Neuronal stem cell (in vitro differentiated cells): Measurements from ENCODE around the gene DPH5.

Experiments
- DNase-seq: peaks from one replicate; pipeline ENCODE4 v3.0.0-alpha.2; 2013; ENCODE audit warnings: low spot score
- H2AFZ ChIP-seq: one replicate; pipeline ENCODE4 v1.6.1; 2013; ENCODE audit warnings: mild to moderate bottlenecking, low read length, inconsistent platforms
- H2AK5ac ChIP-seq: 2 replicates; pipeline ENCODE4 v1.6.1; 2013; ENCODE audit warnings: low read depth, mild to moderate bottlenecking, inconsistent platforms, low read length, moderate library complexity, mixed read lengths
- H2BK120ac ChIP-seq: 2 replicates; pipeline ENCODE4 v1.6.1; 2013; ENCODE audit warnings: low read depth, mild to moderate bottlenecking, inconsistent platforms, low read length, moderate library complexity, mixed read lengths
- H2BK12ac ChIP-seq: one replicate; pipeline ENCODE4 v1.6.1; 2013; ENCODE audit warnings: low read length, inconsistent platforms
- H2BK15ac ChIP-seq: 2 replicates; pipeline ENCODE4 v1.6.1; 2013; ENCODE audit warnings: mild to moderate bottlenecking, low read length, inconsistent platforms, mixed read lengths
- H2BK5ac ChIP-seq: one replicate; pipeline ENCODE4 v1.6.1; 2013; ENCODE audit warnings: inconsistent platforms, mild to moderate bottlenecking, low read length, moderate library complexity
- H3K14ac ChIP-seq: one replicate; pipeline ENCODE4 v1.6.1; 2013; ENCODE audit warnings: low read length, inconsistent platforms
- H3K18ac ChIP-seq: 2 replicates; pipeline ENCODE4 v1.6.1; 2013; ENCODE audit warnings: low read length, inconsistent platforms
- H3K23ac ChIP-seq: 2 replicates; pipeline ENCODE4 v1.6.1; 2013; ENCODE audit warnings: low read depth, mild to moderate bottlenecking, mixed read lengths, low read length, inconsistent platforms; ENCODE audit not compliant: poor library complexity
- H3K27ac ChIP-seq: replicated peaks from 3 replicates; pipeline ENCODE4 v1.5.1; 2013; ENCODE audit warnings: low read length, inconsistent platforms
- H3K27me3 ChIP-seq, 3 experiments: 2 replicates each; pipeline ENCODE4 v1.6.1; 2013; ENCODE audit warnings: low read length in 3 of 3, mild to moderate bottlenecking in 2 of 3, inconsistent platforms in 1 of 3, low read depth in 1 of 3, mixed read lengths in 1 of 3, moderate library complexity in 1 of 3; ENCODE audit not compliant: control insufficient read depth in 3 of 3, insufficient read depth in 3 of 3
- H3K36me3 ChIP-seq, 2 donors: replicated peaks in 1 of 2; 2 replicates each; pipeline ENCODE4 v1.6.1; 2013; ENCODE audit warnings: low read length in 2 of 2; ENCODE audit not compliant: control insufficient read depth in 2 of 2, insufficient read depth in 2 of 2
- H3K4ac ChIP-seq: 2 replicates; pipeline ENCODE4 v1.6.1; 2013; ENCODE audit warnings: inconsistent platforms, mild to moderate bottlenecking, low read length, moderate library complexity
- H3K4me1 ChIP-seq, 2 donors: 1 replicate in 1 of 2; 2 replicates in 1 of 2; pipeline ENCODE4 v1.6.1; 2013; ENCODE audit warnings: low read length in 2 of 2, low read depth in 1 of 2; ENCODE audit not compliant: control insufficient read depth in 2 of 2, insufficient read depth in 1 of 2
- H3K4me2 ChIP-seq: one replicate; pipeline ENCODE4 v1.6.1; 2013; ENCODE audit warnings: mild to moderate bottlenecking, low read length, inconsistent platforms; ENCODE audit not compliant: insufficient read depth, poor library complexity, severe bottlenecking
- H3K4me3 ChIP-seq, 2 donors: 2 replicates each; pipeline ENCODE4 v1.5.1; 2013; ENCODE audit warnings: low read length in 2 of 2, mild to moderate bottlenecking in 2 of 2, inconsistent platforms in 1 of 2, moderate library complexity in 1 of 2
- H3K79me1 ChIP-seq: one replicate; pipeline ENCODE4 v1.6.1; 2013; ENCODE audit warnings: low read depth, mild to moderate bottlenecking, inconsistent platforms, low read length, moderate library complexity
- H3K9ac ChIP-seq: one replicate; pipeline ENCODE4 v1.6.1; 2013; ENCODE audit warnings: mild to moderate bottlenecking, low read depth, low read length, inconsistent platforms; ENCODE audit not compliant: poor library complexity
- H3K9me3 ChIP-seq, 2 donors: replicated peaks in 1 of 2; 2 replicates each; pipeline versions ENCODE3 to v1.6.1; 2013; ENCODE audit warnings: low read length in 2 of 2, mild to moderate bottlenecking in 2 of 2, inconsistent platforms in 1 of 2, low read depth in 1 of 2, mixed read lengths in 1 of 2, moderate library complexity in 1 of 2; ENCODE audit not compliant: control insufficient read depth in 2 of 2, insufficient read depth in 1 of 2
- H4K8ac ChIP-seq: one replicate; pipeline ENCODE4 v1.6.1; 2013; ENCODE audit warnings: low read depth, mild to moderate bottlenecking, inconsistent platforms, low read length, moderate library complexity
- H4K91ac ChIP-seq: one replicate; pipeline ENCODE4 v1.6.1; 2013; ENCODE audit warnings: low read length, low read depth, mild to moderate bottlenecking, inconsistent platforms; ENCODE audit not compliant: poor library complexity
- WGBS, 2 donors: extraction: QIAGEN DNeasy Blood & Tissue Kit; methylation state at CpG; one replicate each; pipeline ENCODE4 v1.1.7; 2013; ENCODE audit warnings: missing lambda C conversion rate in 2 of 2, mixed read lengths in 1 of 2; ENCODE audit not compliant: insufficient read length in 2 of 2, insufficient replicate concordance in 1 of 2; ENCODE audit errors: extremely low coverage in 2 of 2; 5-methylcytosine and 5-hydroxymethylcytosine counted together

DPH5 gene

DNA sequence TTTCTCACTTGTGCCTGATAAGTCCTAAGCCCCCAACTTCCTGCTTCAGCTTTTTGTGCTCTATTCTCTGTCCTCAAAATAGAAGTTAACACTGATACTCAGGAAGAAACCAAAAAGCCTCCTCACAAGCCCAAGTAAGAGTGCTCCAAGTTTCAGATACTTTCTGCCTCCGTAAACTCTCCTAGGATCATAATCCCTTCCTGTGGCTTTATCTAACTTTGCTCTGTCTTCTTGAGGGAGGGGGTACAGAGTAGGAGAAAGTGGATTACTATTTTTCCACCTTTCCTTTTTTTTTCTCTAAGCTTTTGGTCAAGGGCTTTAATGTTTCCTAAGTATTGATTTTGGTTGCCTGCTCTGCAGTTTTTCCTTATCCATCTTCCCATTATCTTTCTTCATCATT is 54.6 kb downstream of the DPH5 start:
- no CpG with 5 or more reads among the region's 1 CpG for WGBS, 2 donors
- no peak overlapping the region for H3K27ac ChIP-seq
- no peaks in the 10 kb centered on the region for H3K79me1 ChIP-seq
- H3K18ac ChIP-seq: no peak overlapping the region
- no peaks in the 10 kb centered on the region for H3K4me1 ChIP-seq
- DNase-seq: no peak
- no peak overlapping the region for H3K4me3 ChIP-seq
- H3K9ac ChIP-seq: no peak overlapping the region
- H3K27me3 ChIP-seq: no peaks in the 10 kb centered on the region
- H3K4ac ChIP-seq: no peak overlapping the region
- no peak overlapping the region for H2BK5ac ChIP-seq
- H4K8ac ChIP-seq: no peak overlapping the region
- H3K14ac ChIP-seq: no peak overlapping the region
- no peak overlapping the region for H4K91ac ChIP-seq
- H3K9me3 ChIP-seq: no peaks in the 10 kb centered on the region
- H2BK120ac ChIP-seq: no peak overlapping the region
- H3K36me3 ChIP-seq: peaks cover 2 to 62% of the 10 kb centered on the region in 2 donors
- no peak overlapping the region for H2BK15ac ChIP-seq
- H2BK12ac ChIP-seq: no peak overlapping the region
- H3K4me2 ChIP-seq: no peak overlapping the region
- H2AK5ac ChIP-seq: no peak overlapping the region
- no peak overlapping the region for H3K23ac ChIP-seq
- H2AFZ ChIP-seq: no peak overlapping the region

DNA sequence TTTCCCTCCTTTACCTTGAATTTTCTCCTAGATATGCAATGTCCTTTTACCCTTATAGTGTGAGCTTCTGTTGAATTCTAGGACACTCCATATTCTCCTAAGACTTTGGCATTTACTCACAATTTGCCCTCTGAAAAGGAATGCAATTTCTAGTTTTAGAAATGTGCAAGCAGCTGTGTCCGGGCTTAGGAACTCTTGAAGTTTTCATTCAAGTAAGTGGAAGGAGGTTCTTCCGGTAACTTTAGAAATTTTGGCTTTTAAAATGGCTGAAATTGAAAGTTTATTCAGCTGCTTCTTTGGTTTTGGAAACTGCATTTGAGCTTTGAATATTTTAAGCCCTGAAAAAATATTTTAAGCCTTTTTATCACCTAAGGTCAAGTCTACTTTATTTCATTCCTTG is 56.3 kb downstream of the DPH5 start:
- no peak overlapping the region for H3K27ac ChIP-seq
- no peak overlapping the region for H3K23ac ChIP-seq
- no CpG with 5 or more reads among the region's 2 CpGs for WGBS, 2 donors
- no peaks in the 10 kb centered on the region for H3K9me3 ChIP-seq
- H2BK12ac ChIP-seq: no peak overlapping the region
- DNase-seq: no peak
- no peak overlapping the region for H2BK15ac ChIP-seq
- no peak overlapping the region for H4K8ac ChIP-seq
- H3K79me1 ChIP-seq: no peaks in the 10 kb centered on the region
- H3K4ac ChIP-seq: no peak overlapping the region
- H2AK5ac ChIP-seq: no peak overlapping the region
- H3K9ac ChIP-seq: no peak overlapping the region
- H3K36me3 ChIP-seq: peaks cover 0 to 62% of the 10 kb centered on the region in 2 donors
- no peak overlapping the region for H3K4me2 ChIP-seq
- no peak overlapping the region for H3K14ac ChIP-seq
- H3K27me3 ChIP-seq: no peaks in the 10 kb centered on the region
- H3K18ac ChIP-seq: no peak overlapping the region
- no peak overlapping the region for H3K4me3 ChIP-seq
- H2AFZ ChIP-seq: no peak overlapping the region
- H3K4me1 ChIP-seq: no peaks in the 10 kb centered on the region
- no peak overlapping the region for H2BK120ac ChIP-seq
- H4K91ac ChIP-seq: no peak overlapping the region
- no peak overlapping the region for H2BK5ac ChIP-seq

DNA sequence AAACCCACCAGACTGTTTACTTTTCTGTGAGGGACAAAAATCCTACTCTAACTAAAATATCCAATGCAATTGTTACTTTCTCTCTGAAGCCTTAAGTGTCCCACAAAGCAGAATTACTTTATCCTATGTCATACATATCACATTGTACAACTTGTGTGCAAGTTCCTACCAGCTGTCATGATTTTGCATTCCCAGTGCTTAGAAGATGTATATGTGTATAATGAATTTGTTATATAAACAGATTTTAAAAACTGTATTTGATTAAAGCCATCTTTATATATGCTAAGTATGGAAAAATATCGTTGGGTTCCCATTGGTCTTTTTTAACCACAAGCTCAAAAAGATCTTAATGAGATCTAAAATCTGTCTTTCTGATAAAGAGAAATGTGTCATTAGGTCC is 57.0 kb downstream of the DPH5 start:
- Histone ChIP-seq H3K18ac (no peak overlapping the region), H2BK12ac (no peak overlapping the region), H3K27me3 (no peaks in the 10 kb centered on the region), H3K23ac (no peak overlapping the region), H3K79me1 (no peaks in the 10 kb centered on the region), H3K27ac (no peak overlapping the region), H3K14ac (no peak overlapping the region), H3K9me3 (no peaks in the 10 kb centered on the region), H3K4ac (no peak overlapping the region), H2BK5ac (no peak overlapping the region), H2BK120ac (no peak overlapping the region), H3K4me3 (no peak overlapping the region), H4K91ac (no peak overlapping the region), H3K4me2 (no peak overlapping the region), H4K8ac (no peak overlapping the region), H3K9ac (no peak overlapping the region), H2AFZ (no peak overlapping the region), H3K4me1 (no peaks in the 10 kb centered on the region), H2BK15ac (no peak overlapping the region), H3K36me3 (peaks cover 0 to 61% of the 10 kb centered on the region in 2 donors), H2AK5ac (no peak overlapping the region)
- DNase-seq: no peak
- WGBS, 2 donors: no CpG with 5 or more reads among the region's 1 CpG

DNA sequence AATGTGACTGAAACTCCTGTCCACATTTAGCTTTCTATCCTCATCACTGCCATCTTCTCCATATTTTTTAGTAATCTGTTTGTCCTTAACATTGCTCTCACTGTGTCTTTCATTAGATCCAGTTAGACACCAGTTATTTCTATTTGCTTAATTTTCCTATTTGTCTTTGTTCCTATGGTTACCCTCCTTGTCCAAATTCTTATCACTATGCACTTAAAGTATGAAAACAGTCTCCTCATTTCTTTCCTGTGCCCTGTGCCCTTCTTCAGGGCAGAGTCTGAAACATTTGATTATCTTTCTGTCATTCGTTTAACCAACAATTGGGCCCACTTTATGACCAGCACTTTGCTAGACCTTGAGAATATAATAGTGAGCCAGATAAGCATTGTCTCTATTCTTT is 65.5 kb downstream of the DPH5 start:
- Histone ChIP-seq H2BK5ac (no peak overlapping the region), H3K9me3 (no peaks in the 10 kb centered on the region), H3K27ac (no peak overlapping the region), H3K14ac (no peak overlapping the region), H3K18ac (no peak overlapping the region), H3K4me2 (no peak overlapping the region), H3K23ac (no peak overlapping the region), H3K4ac (no peak overlapping the region), H2AK5ac (no peak overlapping the region), H2BK12ac (no peak overlapping the region), H2AFZ (no peak overlapping the region), H4K8ac (no peak overlapping the region), H3K79me1 (no peaks in the 10 kb centered on the region), H3K4me3 (no peak overlapping the region), H3K36me3 (peaks cover 0 to 43% of the 10 kb centered on the region in 2 donors), H3K9ac (no peak overlapping the region), H2BK120ac (no peak overlapping the region), H3K4me1 (peaks cover 0 to 4% of the 10 kb centered on the region in 2 donors), H3K27me3 (no peaks in the 10 kb centered on the region), H4K91ac (no peak overlapping the region), H2BK15ac (no peak overlapping the region)
- no CpG with 5 or more reads among the region's 1 CpG for WGBS, 2 donors
- DNase-seq: no peak
